Measurements from ENCODE around the gene RFC5.

GRCh38 chr12:118044075-118044474 is 27.6 kb downstream of the RFC5 start:
- TF ChIP-seq GABPA (IDR thresholded peaks at IDR 0.05; ENCODE audit: low read depth) = no peak
- no peak for TF ChIP-seq SPI1 (IDR thresholded peaks at IDR 0.05; ENCODE audit: borderline replicate concordance, low read depth)
- TF ChIP-seq CTCF (IDR thresholded peaks at IDR 0.05; ENCODE audit: insufficient read depth, low read length) = no peak
- TF ChIP-seq POLR2AphosphoS5 (IDR thresholded peaks at IDR 0.05; ENCODE audit: low read depth) = no peak
- TF ChIP-seq REST (IDR thresholded peaks at IDR 0.05; ENCODE audit: insufficient replicate concordance, low read depth) = no peak

Data from HL-60 (cell line).